Ecto neural progenitor cell (in vitro differentiated cells): Measurements from ENCODE around the gene KRT80.
A peak's percentile ranks its signal among the peaks of the same experiment; 100 is the strongest.

Source experiments
- DNase-seq: peaks from one replicate; pipeline ENCODE4 v3.0.0-alpha.2; 2018; ENCODE audit warnings: low spot score

The KRT80 gene

GRCh38 chr12:52198454-52199215, 6.8 kb upstream of the KRT80 start:
- no peak for DNase-seq

- no peak for DNase-seq
Observed at GRCh38 chr12:52197371-52198231, 5.8 kb upstream of the KRT80 start.

- DNase-seq: no peak
Observed at GRCh38 chr12:52195065-52195730, 3.4 kb upstream of the KRT80 start.

- no peak for DNase-seq
Observed at GRCh38 chr12:52193991-52194390, 2.2 kb upstream of the KRT80 start.

- DNase-seq: no peak
Observed at GRCh38 chr12:52193532-52193931, 1.7 kb upstream of the KRT80 start.

GRCh38 chr12:52190860-52191729, 719 bp downstream of the KRT80 start:
- no peak for DNase-seq

GRCh38 chr12:52189376-52190174, 2.2 kb downstream of the KRT80 start:
- no peak for DNase-seq

- no peak for DNase-seq
Observed at GRCh38 chr12:52188658-52189057, 3.2 kb downstream of the KRT80 start.

GRCh38 chr12:52187640-52188039, 4.2 kb downstream of the KRT80 start:
- DNase-seq: no peak

- DNase-seq: no peak
Observed at GRCh38 chr12:52187206-52187605, 4.6 kb downstream of the KRT80 start.

- no peak for DNase-seq
Observed at GRCh38 chr12:52186118-52186840, 5.5 kb downstream of the KRT80 start.

GRCh38 chr12:52185400-52185967, 6.3 kb downstream of the KRT80 start:
- DNase-seq: no peak

GRCh38 chr12:52184813-52185212, 7.0 kb downstream of the KRT80 start:
- no peak for DNase-seq

GRCh38 chr12:52183971-52184370, 7.8 kb downstream of the KRT80 start:
- DNase-seq: no peak

GRCh38 chr12:52183544-52183910, 8.3 kb downstream of the KRT80 start:
- DNase-seq: no peak

GRCh38 chr12:52182898-52183543, 8.8 kb downstream of the KRT80 start:
- no peak for DNase-seq

- no peak for DNase-seq
Observed at GRCh38 chr12:52182384-52182783, 9.4 kb downstream of the KRT80 start.

- DNase-seq: peak; percentile 75
Observed at GRCh38 chr12:52181746-52182145, 10.1 kb downstream of the KRT80 start.

- DNase-seq: no peak
Observed at GRCh38 chr12:52180971-52181628, 10.7 kb downstream of the KRT80 start.
